ENCODE data around the gene ZNF280A. TPM values are rescaled to one million over a fixed set of nuclear protein-coding genes. Genes with fewer than 3 reads are reported as not detected.

Gene ZNF280A
- total and polyA plus RNA-seq, 9 of the 15 experiments (the other 6 are each of a cell fraction or from before 2014, with no cell fraction given): 19.0 to 40.8 (median 28.6) TPM

DNA sequence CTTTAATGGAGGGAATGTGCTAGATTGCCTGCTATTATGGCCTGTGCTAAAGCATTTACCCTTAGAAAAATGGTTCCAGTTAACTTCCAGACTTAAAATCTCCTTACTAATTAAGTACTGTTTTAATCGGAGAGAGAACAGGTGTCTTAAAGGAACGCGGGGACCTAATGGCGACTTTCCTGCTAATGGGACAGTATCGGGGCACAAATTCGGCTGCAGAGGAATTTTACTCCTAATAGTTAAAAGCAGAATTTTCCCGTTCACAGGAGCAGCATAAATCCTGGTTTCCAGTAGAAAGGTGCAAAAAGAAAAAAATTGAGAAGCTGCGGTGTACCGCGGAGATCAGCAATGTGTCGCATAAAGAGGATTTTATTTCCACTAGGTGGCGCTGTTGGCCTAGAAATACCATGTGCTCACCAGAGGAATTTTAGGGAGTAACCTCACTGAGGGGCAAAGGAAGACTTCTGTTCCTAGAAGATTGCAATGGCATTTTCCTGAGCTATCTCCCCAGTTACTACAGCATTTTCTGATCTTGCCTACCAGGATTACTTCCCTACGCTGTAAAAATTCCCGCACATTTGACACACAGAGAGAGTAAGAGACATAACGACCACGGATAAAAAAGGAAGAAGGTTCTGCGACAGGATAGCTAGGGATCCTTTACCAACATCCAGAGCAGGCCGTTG is 56.1 kb downstream of the ZNF280A start (continued):
- TF ChIP-seq OTX1 (CRISPR knock-in tag; IDR thresholded peaks at IDR 0.05) (peak; percentile 83; the same call in 1 of the 2 replicates), POLR2A (conservative IDR thresholded peaks at IDR 0.05) (no peak), MTA2 (IDR thresholded peaks at IDR 0.05; ENCODE audit: low read depth) (no peak), RAD21 (CRISPR knock-in tag; conservative IDR thresholded peaks at IDR 0.05 in 1 of 2, IDR thresholded peaks at IDR 0.05 in 1 of 2) (peak in 1 of 2 experiments; percentile 100; a peak in 2 of 4 replicates), WHSC1 (IDR thresholded peaks at IDR 0.05; ENCODE audit: low read length) (no peak), STAG1 (CRISPR knock-in tag; IDR thresholded peaks at IDR 0.05; ENCODE audit: borderline replicate concordance) (peak; percentile 89; the same call in 1 of the 2 replicates), HDAC2 (IDR thresholded peaks at IDR 0.05) (no peak), BCOR (IDR thresholded peaks at IDR 0.05) (no peak), SREBF2 (CRISPR knock-in tag; IDR thresholded peaks at IDR 0.05) (no peak), KDM1A (IDR thresholded peaks at IDR 0.05) (no peak), MAZ (CRISPR knock-in tag; conservative IDR thresholded peaks at IDR 0.05 in 1 of 2, IDR thresholded peaks at IDR 0.05 in 1 of 2) (peak; percentile 65 to 94; a peak in 3 of 4 replicates), ZNF717 (CRISPR knock-in tag; IDR thresholded peaks at IDR 0.05) (no peak), FOXA1 (IDR thresholded peaks at IDR 0.05; ENCODE audit: borderline replicate concordance) (no peak), ZNF175 (CRISPR knock-in tag; IDR thresholded peaks at IDR 0.05; ENCODE audit: low read depth) (no peak), GABPA (tag; conservative IDR thresholded peaks at IDR 0.05; ENCODE audit: low read depth) (no peak)
- TF ChIP-seq, protein P1, sequence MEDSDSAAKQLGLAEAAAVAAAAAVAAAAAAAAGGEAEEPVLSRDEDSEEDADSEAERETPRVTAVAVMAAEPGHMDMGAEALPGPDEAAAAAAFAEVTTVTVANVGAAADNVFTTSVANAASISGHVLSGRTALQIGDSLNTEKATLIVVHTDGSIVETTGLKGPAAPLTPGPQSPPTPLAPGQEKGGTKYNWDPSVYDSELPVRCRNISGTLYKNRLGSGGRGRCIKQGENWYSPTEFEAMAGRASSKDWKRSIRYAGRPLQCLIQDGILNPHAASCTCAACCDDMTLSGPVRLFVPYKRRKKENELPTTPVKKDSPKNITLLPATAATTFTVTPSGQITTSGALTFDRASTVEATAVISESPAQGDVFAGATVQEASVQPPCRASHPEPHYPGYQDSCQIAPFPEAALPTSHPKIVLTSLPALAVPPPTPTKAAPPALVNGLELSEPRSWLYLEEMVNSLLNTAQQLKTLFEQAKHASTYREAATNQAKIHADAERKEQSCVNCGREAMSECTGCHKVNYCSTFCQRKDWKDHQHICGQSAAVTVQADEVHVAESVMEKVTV (CRISPR knock-in tag; IDR thresholded peaks at IDR 0.05): peak; percentile 100
- TF ChIP-seq, protein P2, sequence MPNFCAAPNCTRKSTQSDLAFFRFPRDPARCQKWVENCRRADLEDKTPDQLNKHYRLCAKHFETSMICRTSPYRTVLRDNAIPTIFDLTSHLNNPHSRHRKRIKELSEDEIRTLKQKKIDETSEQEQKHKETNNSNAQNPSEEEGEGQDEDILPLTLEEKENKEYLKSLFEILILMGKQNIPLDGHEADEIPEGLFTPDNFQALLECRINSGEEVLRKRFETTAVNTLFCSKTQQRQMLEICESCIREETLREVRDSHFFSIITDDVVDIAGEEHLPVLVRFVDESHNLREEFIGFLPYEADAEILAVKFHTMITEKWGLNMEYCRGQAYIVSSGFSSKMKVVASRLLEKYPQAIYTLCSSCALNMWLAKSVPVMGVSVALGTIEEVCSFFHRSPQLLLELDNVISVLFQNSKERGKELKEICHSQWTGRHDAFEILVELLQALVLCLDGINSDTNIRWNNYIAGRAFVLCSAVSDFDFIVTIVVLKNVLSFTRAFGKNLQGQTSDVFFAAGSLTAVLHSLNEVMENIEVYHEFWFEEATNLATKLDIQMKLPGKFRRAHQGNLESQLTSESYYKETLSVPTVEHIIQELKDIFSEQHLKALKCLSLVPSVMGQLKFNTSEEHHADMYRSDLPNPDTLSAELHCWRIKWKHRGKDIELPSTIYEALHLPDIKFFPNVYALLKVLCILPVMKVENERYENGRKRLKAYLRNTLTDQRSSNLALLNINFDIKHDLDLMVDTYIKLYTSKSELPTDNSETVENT (CRISPR knock-in tag; IDR thresholded peaks at IDR 0.05): no peak
- TF ChIP-seq, protein P3, sequence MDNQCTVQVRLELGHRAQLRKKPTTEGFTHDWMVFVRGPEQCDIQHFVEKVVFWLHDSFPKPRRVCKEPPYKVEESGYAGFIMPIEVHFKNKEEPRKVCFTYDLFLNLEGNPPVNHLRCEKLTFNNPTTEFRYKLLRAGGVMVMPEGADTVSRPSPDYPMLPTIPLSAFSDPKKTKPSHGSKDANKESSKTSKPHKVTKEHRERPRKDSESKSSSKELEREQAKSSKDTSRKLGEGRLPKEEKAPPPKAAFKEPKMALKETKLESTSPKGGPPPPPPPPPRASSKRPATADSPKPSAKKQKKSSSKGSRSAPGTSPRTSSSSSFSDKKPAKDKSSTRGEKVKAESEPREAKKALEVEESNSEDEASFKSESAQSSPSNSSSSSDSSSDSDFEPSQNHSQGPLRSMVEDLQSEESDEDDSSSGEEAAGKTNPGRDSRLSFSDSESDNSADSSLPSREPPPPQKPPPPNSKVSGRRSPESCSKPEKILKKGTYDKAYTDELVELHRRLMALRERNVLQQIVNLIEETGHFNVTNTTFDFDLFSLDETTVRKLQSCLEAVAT (IDR thresholded peaks at IDR 0.05): no peak
- TF ChIP-seq, protein P4, sequence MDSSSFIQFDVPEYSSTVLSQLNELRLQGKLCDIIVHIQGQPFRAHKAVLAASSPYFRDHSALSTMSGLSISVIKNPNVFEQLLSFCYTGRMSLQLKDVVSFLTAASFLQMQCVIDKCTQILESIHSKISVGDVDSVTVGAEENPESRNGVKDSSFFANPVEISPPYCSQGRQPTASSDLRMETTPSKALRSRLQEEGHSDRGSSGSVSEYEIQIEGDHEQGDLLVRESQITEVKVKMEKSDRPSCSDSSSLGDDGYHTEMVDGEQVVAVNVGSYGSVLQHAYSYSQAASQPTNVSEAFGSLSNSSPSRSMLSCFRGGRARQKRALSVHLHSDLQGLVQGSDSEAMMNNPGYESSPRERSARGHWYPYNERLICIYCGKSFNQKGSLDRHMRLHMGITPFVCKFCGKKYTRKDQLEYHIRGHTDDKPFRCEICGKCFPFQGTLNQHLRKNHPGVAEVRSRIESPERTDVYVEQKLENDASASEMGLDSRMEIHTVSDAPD (CRISPR knock-in tag; IDR thresholded peaks at IDR 0.05): no peak

Data from K562 (cell line).